Inflammatory macrophage (primary cell): ENCODE measurements around the gene SRSF1.
"Not testable (repeated sequence)": the region's sequence is repeated elsewhere in the genome, so short reads cannot be mapped to it uniquely, and the experiment has no call there.

ENCODE experiments used
- DNase-seq, 2 donors: peaks; one replicate each; pipeline ENCODE4 v3.0.0-alpha.2; 2020 to 2022

SRSF1 gene

DNA sequence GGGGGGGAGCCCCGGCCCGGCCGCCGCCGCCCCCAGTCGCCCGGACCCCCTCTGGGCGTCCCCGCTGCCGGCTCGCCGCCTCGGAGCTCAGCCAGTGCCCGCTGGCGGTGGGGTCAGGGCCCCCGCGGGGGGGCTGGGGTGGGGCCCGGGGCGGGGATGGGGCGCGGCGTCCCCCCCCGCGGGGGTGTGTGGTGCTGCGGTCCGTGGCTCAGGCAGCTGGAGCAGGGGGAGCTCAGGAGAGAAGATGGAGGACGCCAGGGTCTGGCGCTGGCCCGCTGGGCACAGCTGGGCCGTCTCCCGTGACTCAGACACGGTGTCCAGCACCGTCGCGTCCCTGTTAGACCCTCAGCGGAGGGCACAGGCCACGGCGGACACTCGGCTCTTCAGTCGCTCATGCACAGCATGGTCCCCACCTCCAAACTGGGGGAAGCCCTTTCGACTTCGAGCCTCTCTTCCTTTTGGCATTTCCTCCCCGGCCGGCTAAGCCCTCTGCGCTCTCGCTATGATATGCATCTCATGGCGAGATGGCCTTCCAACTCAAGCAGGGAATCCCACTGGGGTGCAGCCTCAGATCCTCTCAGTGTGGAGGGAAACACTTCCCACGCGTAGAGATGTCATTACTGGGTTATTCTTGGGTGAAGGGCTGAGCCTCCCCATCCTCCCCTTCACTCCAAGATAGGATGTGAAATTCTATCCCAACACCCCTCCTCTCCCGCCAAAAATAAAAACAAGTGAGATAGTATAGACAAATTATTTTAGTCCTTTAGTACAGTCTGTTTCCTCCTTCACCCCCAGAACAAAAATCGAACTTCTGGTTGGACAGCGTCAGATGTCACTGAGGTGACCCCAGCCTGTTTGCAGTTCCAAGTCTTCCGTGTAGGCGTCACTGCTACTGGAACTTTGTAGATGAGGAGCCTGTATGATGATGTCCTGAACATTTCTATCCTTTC, 18.5 kb downstream of the SRSF1 start:
- peak; percentile 22 to 49 for DNase-seq

DNA sequence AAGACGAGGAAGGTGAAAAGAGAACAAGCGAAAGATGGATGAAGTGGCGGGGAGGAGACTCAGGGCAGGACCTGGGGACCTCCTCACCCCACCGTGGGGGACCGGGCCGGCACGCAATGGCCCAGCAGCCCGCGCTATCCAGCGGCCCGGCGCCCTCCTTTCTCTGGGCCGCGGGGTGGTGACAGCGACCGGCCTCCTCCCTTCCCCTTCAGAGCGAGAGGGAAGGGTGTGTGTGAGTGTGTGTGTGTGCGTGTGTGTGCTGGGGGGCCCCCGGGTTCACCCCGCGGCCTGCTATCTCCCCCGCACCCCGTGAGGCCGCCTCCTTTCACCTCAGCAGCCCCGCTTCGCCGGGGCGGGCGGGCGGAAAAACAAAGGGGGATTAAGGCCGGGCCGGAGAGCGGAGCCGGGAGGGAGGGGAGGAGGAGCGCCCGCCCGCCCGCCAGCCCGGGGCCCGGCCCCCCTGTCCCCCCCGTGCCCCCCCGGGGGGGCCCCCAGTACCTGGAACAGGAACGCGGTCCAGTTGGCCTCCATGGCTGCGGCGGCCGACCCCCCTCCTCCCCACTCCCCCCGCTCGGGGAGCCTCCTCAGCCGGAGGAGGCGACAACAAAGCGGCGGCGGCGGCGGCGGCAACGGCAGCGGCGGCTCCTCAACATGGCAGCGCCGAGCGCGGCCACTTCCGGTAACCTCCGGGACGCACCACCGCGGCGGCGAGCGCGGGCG, 19.3 kb downstream of the SRSF1 start, which contains the start of gene VEZF1:
Gene VEZF1 (minus strand): TSS at position 674 of the 720 bp plus-strand sequence. CDS start 143 bp downstream, at position 531.
- peak; percentile 60 to 72 for DNase-seq

DNA sequence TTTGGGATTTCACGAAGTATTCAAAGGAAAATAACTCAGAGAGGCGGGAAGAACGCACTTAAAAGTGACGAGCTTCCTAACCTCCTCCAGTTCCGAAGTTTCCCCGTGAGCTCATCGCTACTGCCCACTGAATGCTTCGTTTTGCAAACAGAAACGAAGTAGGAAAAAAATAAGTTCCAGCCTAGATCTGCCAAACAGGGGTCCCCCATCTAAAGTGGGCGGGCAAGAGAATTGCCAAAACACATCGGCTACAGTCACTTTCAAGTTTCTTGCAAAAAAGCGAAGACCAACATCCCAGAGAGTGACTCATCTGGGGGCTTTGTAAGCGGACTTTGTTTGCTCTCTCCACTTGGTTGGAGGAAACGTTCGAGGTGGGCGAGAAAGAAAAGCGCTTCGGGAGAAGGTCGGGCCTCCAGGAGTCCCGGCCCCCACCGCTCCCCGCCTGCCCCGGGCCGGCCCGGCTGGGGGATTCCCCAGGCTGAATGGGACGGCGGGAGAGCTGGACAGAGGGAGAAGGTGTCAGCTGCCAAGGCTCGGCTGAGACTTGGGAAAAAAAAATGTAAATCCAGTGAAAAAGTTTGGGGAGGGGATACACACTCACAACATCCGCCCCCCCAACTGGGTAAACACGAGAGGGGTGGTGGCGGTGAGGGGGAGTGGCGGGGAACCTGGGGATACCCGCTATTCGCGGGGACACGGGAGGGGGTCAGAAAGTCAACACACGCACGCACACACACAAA, 20.0 kb downstream of the SRSF1 start:
- DNase-seq, result peak; percentile 61 to 71

DNA sequence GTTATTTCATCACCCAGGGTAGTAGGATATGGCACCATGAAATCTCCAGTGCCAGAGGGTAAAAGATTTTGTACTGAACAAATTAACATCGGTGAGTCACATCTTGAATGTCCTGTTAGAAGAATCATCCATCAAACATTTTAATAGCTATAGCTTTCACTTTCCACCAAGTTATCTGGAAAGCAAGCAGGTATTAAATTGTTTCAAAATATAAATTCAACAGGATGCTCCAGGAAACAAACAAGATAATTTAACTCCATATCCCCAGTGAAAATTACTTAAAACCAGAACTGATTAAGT, 21.4 kb downstream of the SRSF1 start:
- DNase-seq, result no peak

DNA sequence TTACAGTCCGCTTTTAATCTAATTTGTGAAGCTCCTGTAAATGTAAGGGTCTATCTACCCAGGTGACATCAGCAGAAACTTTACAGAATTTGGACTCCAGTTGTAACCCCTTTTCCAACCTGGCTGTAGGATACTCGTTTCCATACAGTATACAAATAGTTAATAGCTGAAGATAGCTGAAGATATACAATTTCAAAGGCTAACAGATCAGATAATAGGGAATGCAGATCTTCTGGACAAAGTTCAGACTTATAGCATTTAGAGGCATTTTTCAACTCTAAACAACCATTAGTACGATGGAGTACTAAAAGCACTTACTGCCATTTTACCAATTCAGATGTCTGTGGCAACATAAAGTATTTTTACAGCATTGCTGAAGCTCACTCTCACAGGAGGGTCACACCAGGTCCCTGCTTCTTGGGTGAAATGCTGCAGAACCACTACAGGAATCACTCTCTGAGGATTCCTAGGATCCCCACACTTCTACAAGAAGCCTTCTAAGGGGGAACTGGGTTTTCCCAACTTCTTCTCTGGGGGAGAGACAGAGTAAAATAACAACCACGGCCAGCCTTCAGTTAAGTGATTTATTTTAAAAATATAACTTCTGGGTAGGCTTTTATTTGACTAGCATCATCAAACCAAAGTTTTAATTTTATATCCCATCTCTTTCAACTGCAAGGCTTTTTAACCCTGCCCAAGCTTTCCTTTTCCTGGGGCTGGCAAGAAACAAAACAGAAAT, 21.9 kb downstream of the SRSF1 start:
- DNase-seq, result no peak

DNA sequence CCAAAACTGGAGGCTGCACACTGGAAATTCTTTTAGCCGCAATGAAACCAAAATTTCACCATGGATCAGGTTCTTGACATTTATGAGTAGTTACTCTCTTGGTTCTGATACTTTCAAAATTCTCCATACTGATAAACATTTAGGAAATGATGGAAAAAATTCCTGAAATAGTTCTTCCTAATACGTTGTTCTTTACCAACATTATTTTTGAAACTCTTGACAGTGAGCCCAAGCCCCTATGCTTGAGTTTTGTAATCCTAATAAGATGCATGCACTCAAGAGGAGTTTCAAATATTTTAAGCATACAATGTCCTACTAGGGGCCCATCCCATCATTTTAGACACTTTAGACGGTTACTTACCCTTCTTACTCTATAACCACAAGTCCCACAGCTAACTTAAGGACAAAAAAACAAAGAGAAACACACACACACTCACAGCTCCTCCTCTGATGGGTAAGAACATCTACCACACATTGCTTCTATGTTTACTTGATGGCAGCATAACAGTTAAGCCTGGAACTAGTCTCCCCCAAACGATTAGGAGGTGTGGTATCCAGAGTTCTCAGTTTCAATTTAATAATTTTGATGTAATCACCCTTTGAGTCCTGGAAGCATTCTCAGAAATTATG, 22.7 kb downstream of the SRSF1 start:
- DNase-seq, result no peak

DNA sequence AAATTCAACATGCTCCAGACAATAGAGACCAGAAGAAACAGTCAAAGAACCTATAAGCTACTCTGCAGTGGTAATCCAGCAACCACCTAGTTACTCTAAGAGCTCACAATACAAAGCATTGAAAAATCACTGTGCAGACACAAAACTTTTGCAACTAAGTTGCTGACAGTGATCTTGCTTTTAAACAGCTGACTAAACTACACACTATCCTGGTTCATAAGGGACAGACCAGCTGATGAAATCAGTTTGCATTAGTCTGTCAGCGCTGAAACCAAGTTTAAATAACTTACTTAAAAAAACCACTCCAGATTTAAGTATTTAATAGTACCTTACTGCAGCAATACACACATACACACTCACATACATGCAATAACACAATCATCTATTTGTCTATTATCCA, 23.6 kb downstream of the SRSF1 start:
- no peak for DNase-seq

DNA sequence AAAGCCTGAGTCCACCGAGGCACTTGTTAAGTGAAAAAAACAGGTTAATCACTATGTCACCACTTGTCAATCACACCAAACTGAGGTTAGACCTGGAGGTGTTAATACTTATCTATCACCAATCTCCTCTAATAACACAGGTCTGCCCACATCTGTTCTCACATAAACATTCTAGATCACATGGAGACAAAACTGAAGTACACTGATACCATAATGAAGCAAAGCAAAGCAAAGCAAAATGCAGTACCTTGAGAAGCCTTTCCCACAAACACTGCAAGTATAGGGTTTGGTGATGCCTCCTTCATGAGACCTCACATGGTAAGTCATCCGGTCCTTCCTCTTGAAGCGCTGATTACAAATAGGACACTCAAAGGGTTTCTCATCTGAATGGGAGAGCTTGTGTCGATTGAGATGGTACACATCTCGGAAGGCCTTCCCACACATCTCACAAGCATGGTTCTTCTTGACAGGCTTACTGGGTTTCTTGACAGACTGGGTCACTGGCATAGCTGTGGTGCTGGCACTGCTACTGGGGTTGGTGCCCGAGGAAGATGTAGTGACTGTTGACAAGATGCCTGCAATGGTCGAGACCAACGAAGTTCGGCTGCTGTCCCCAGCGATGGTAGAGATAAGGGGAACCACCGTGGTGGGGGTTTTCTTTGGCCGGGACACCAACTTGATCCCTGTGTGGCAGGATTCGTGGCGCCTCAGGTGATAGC, 24.4 kb downstream of the SRSF1 start:
- DNase-seq, result no peak

DNA sequence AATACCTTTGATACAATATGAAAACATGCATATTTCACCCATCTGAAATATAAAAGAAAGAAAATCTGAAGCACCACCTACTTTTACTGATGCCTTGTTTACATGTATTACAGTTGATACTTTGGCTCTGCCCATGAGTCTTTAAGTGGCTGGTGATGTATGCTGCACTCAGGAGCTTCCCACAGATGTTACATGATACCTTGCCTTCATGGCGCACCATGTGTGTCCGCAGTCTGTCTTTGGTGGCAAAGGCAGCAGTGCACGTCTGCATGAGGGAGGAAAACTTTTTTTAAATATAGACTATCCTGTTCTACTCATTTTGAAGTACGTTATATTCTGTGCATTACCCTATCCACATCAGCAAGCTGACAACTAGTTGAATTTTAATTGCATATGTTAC, 26.5 kb downstream of the SRSF1 start:
- no peak for DNase-seq

DNA sequence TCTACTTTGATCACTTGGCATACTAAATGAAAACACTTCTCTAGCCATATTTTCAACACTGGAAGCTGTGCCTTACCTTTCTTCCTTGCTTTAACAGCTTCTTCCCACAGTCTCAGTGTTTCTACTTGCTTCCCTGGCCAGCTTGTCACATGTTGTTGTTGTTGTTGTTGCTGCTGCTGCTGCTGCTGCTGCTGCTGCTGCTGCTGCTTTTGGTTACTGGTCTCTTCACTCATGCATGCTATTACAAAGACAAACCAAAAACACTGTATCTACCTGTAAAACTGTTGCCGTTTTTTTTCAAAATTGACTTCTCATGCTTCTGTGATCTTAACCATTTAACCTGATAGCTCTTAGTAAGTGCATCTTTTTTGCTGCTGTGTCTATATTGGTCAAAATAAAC, 28.0 kb downstream of the SRSF1 start:
- DNase-seq, result no peak

DNA sequence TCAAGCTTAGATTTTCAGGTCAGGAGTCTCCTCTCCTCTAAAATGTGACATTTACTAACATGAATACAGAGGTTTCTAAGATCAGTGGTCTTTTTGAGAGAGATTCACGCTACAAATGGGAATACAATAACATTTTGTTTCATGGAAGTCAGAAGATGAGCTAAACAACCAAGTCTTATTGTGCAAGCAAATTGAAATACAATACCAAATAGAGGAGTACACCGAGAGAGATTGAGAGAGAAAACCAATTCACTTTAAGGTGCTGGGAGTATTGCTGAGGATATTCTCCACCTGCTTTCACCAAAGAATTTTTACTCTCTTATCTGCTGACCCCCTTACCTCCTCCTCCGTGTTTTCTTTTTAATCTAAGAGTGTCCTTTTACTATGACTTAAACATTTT, 30.5 kb downstream of the SRSF1 start:
- DNase-seq, result no peak

DNA sequence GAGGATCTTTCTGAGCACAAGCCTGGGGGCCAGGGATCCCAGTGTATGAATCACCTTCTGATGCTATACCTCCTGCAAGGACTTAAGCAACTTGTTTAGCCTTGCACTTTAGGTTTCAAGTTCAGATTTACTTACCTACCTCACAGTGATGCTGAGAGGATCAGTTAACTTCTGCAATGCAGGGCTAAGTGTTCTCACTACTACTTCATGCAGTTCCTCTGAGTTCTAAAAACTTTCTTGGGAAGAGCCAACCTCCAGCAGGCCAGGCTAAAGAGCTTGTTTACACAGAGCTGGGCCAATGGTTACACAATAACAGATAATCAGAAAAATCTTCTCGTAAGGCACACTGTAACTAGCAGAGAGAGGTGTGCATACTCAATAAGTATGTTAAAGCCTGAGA, 32.0 kb downstream of the SRSF1 start:
- DNase-seq, result no peak

DNA sequence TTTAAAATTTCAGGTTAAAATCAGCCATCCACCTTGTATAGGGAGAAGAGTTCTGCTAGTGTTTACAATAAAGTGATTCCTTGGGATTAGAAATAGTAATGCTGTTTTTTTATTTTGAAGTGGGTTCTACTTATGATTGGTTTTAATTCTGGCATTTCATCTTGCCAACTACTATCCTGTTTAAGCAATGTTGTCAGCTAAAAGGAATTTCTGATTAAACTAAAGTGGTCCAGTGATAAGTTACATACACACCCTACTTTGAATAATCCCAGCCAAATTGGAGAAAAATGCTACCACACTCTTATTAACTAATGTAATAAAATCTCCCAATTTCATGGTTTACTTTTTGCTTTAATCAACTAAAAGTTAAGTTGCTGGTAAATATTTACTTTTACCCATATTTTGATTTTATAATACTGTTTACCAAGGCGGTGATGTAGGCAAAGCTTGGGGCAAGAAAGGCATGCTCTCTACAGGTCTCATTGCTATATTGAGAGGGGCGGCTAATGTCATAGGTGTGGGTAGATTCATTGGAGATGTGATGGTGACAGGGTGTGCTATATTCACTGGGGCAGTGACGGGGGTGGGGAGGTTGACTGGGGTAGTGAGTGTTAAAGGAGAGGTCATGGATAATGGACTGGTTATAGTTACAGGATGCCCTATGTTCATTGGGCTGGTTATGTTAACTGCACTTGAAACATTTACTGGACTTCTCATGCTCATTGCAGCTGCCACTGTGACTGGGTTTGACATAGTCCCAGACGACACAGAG, 32.8 kb downstream of the SRSF1 start:
- DNase-seq, result not testable (repeated sequence)

DNA sequence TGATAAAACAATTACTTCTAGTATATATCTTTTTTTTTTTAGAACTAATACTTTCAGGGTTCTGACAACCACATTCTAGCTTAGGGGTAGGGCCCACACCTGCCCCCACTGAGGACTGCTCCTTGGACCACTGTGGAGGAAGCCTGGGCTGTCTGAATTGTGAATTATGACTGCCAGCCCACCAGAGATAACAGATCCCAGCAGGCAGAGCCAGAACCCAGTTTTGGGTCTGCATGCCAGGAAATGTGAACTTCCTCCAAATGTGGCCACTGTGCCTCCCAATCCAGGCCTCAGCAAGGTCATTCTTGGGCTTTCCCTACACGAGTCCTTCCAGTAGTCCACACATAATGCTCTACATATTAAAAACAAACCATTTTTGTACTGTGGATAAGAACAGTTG, 34.9 kb downstream of the SRSF1 start:
- no peak for DNase-seq

DNA sequence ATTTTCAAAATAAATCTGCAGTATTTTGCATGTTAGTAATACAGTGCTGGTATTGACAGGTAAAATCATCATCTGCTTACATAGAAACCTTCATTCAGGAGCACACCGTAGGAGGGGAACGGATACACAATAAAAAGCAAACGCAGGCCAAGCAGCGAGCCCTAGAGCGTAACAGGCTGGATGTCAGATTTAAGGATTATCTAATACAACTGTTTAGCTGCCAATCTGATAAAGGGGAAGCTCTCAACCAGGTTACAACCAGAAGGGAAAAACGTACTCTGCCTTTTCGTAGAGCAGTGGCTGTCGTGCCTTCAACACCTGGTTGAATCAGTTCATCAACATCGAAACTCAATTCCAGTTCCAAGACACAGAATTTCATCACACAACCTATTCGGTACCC, 35.5 kb downstream of the SRSF1 start:
- no peak for DNase-seq

DNA sequence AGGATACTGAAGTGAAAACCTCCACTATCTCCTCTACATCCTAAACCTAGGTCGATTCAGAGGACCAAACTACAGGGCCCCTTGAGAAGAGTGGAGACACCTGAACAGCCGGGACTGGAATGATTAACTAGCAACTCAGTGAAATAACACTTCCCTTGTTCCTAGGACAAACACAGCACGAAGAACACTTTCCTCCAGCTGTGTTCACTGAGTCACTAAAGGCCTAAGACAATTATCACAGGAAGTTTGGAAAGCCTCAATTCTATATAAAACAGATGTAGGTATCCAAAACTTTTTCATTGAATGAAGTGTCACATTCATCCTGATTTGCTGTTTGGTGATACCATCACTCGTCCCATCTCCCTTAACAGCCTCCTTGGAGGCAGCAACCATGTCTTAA, 36.3 kb downstream of the SRSF1 start:
- DNase-seq, result no peak

DNA sequence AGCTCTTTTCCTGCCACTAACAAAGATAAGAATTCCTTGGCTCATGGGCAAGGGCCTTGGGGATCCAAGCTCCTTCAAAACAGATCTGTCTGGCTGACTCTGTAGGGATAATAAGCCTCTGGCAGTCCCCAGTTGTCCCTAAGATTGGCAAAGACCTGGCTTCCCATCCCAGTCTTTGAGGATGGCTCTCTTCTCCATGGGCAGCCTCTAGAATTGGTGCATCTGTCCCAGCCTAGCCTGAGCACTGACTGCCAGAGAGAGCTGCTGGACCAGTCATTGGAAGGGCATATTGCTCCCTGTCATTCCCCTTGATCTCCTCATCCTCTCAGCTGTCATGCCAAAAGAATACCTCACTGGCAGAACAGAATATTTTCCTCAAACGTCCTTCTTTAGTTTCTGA, 38.6 kb downstream of the SRSF1 start:
- no peak for DNase-seq

DNA sequence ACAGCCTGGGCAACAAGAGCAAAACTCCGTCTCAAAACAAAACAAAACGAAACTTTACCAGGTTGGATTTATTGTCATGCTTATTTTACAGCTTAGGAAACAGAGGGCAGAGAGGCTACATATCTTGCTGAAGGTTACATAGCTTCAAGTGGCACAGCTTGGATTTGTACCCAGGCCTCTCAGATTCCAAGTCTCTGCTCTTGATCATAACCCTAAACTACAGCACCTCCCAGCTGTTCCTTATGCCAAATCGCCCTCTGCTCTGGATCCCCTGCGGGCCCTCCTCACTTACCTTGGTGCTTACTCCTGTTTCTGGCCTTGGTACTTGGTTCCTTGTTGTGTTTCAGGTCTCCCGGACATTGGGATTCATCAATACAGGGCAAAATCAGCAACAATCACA, 40.2 kb downstream of the SRSF1 start:
- DNase-seq, result no peak

DNA sequence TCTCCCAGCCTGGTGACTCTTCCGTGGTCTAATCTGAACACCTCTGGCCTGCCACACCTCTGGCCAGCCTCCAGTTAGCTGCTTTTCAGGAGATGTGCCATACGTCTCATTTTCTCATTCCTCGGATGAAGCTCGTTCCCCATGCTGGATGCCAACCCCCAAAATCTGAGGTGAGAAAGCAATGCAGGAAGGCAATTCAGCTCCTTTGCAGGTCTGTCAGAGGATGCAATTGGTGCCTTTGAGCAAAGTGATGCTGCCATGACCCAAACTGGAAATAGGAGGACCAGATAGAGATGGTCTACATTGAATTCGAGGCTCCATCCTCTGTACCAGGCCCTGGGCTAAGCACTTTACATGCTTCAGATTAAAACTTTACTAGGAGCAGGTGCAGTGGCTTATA, 40.8 kb downstream of the SRSF1 start:
- no peak for DNase-seq

DNA sequence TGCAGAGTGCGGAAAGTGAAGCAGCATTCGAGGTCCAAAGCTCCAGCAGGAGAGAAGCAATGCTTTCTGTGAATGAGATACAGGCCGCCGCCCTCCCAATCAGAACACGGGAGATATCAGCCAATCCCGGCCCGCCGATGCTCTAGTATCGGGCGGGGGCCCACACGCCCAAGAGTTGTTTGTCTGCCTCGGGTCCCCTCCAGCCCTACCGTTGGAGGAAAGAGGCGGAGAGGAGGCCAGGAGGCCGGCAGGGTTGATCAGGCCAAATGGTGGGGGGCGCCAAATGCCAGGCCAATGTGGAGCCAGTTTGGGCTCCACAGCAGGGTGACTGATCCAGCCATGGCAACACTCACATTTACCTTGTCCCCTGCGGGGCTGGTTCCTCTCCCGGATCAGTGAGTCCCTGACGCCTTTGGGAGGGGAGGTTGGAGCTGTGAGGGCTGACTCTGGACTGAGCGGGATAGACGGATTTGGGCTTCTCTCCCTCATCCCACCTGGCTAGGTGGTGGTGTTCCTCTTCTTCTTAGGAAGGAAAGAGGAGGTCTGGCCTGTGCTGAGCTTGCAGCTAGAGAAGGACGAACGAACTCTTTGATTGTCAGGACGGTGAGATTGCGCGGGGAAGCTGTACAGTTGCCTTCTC, 41.4 kb downstream of the SRSF1 start:
- no peak for DNase-seq
